IMR-90 (cell line): ENCODE results near the gene TMCO2.

ENCODE experiments used
- CEBPB ChIP-seq: IDR thresholded peaks from 2 replicates; pipeline ENCODE4 v1.6.1; 2012; ENCODE audit warnings: low read depth, low read length, improper control_type of control experiment
- CTCF ChIP-seq: conservative IDR thresholded peaks from 2 replicates; pipeline ENCODE4 v1.5.1; 2012; ENCODE audit warnings: mild to moderate bottlenecking, low read depth, low read length, improper control_type of control experiment
- MXI1 ChIP-seq: IDR thresholded peaks from 2 replicates; pipeline ENCODE4 v1.6.1; 2012; ENCODE audit warnings: low read depth, mild to moderate bottlenecking, low read length, moderate library complexity, borderline replicate concordance
- POLR2A ChIP-seq: IDR thresholded peaks from 2 replicates; pipeline ENCODE4 v1.6.1; 2012; ENCODE audit warnings: mild to moderate bottlenecking, low read depth, low read length
- RCOR1 ChIP-seq: IDR thresholded peaks from 2 replicates; pipeline ENCODE4 v1.6.1; 2012; ENCODE audit warnings: mild to moderate bottlenecking, low read length, improper control_type of control experiment; ENCODE audit not compliant: insufficient replicate concordance
- USF2 ChIP-seq: fragments of 150-350 bp; IDR thresholded peaks from 2 replicates; pipeline ENCODE4 v1.6.1; 2017; ENCODE audit warnings: mild to moderate bottlenecking, antibody characterized with exemption, low read length, low read depth

- TF ChIP-seq CTCF (no peak), POLR2A (no peak), RCOR1 (no peak), CEBPB (no peak), MXI1 (no peak), USF2 (no peak)
Observed at GRCh38 chr1:40210511-40211204, 37.1 kb upstream of the TMCO2 start.
